Mesenchymal stem cell (in vitro differentiated cells and primary cell): ENCODE results near the gene C2orf68.

Experiments used
- DNase-seq: peaks from one replicate; pipeline ENCODE4 v3.0.0-alpha.2; 2013
- H2AFZ ChIP-seq: one replicate; pipeline ENCODE4 v1.6.1; 2013; ENCODE audit warnings: low read depth, mild to moderate bottlenecking, control low read depth, inconsistent platforms, low read length, moderate library complexity
- H2AK5ac ChIP-seq: 2 replicates; pipeline ENCODE4 v1.6.1; 2013; ENCODE audit warnings: low read length, moderate library complexity, mild to moderate bottlenecking, inconsistent platforms; ENCODE audit not compliant: severe bottlenecking
- H2BK120ac ChIP-seq: one replicate; pipeline ENCODE4 v1.6.1; 2013; ENCODE audit warnings: low read depth, mild to moderate bottlenecking, inconsistent platforms, low read length, moderate library complexity
- H2BK12ac ChIP-seq, 2 experiments: one replicate each; pipeline ENCODE4 v1.6.1; 2013; ENCODE audit warnings: inconsistent platforms in 2 of 2, low read length in 2 of 2, mild to moderate bottlenecking in 2 of 2, moderate library complexity in 2 of 2, control low read depth in 1 of 2
- H2BK15ac ChIP-seq: one replicate; pipeline ENCODE4 v1.6.1; 2013; ENCODE audit warnings: mild to moderate bottlenecking, low read depth, inconsistent platforms; ENCODE audit not compliant: poor library complexity, severe bottlenecking
- H2BK5ac ChIP-seq: 2 replicates; pipeline ENCODE4 v1.6.1; 2013; ENCODE audit warnings: low read depth, mild to moderate bottlenecking, low read length, control low read depth, inconsistent platforms; ENCODE audit not compliant: poor library complexity, severe bottlenecking
- H3K14ac ChIP-seq, 2 experiments: one replicate each; pipeline ENCODE4 v1.6.1; 2013; ENCODE audit warnings: inconsistent platforms in 2 of 2, low read length in 2 of 2, control low read depth in 1 of 2, mild to moderate bottlenecking in 1 of 2, moderate library complexity in 1 of 2
- H3K18ac ChIP-seq, 2 experiments: one replicate each; pipeline ENCODE4 v1.6.1; 2013; ENCODE audit warnings: inconsistent platforms in 2 of 2, low read length in 2 of 2, control low read depth in 1 of 2, low read depth in 1 of 2, mild to moderate bottlenecking in 1 of 2
- H3K23ac ChIP-seq, 2 experiments: one replicate each; pipeline ENCODE4 v1.6.1; 2013; ENCODE audit warnings: inconsistent platforms in 2 of 2, low read length in 2 of 2, mild to moderate bottlenecking in 2 of 2, moderate library complexity in 2 of 2, control low read depth in 1 of 2
- H3K27ac ChIP-seq: 2 replicates; pipeline ENCODE4 v1.5.1; 2013; ENCODE audit warnings: mild to moderate bottlenecking, moderate library complexity, low read length, control low read depth, inconsistent platforms; ENCODE audit not compliant: poor library complexity, severe bottlenecking
- H3K27me3 ChIP-seq, 2 experiments: 2 replicates each; pipeline versions ENCODE4 v1.6.1 to v1.7.0; 2013; ENCODE audit warnings: low read length in 2 of 2, mild to moderate bottlenecking in 2 of 2, moderate library complexity in 2 of 2, control low read depth in 1 of 2, inconsistent platforms in 1 of 2; ENCODE audit not compliant: control insufficient read depth in 1 of 2, insufficient read depth in 1 of 2
- H3K36me3 ChIP-seq, 2 experiments: 2 replicates each; pipeline versions ENCODE4 v1.6.1 to v1.7.0; 2013; ENCODE audit warnings: low read length in 2 of 2, control low read depth in 1 of 2, inconsistent platforms in 1 of 2, low read depth in 1 of 2, mild to moderate bottlenecking in 1 of 2; ENCODE audit not compliant: insufficient read depth in 2 of 2, control insufficient read depth in 1 of 2
- H3K4ac ChIP-seq, 2 experiments: one replicate each; pipeline ENCODE4 v1.6.1; 2013; ENCODE audit warnings: inconsistent platforms in 2 of 2, low read length in 2 of 2, mild to moderate bottlenecking in 2 of 2, moderate library complexity in 2 of 2, control low read depth in 1 of 2, low read depth in 1 of 2
- H3K4me1 ChIP-seq: 2 replicates; pipeline ENCODE4 v1.6.1; 2013; ENCODE audit warnings: low read depth, low read length, control low read depth; ENCODE audit not compliant: control insufficient read depth, insufficient read depth
- H3K4me2 ChIP-seq: 2 replicates; pipeline ENCODE4 v1.6.1; 2013; ENCODE audit warnings: low read length, mild to moderate bottlenecking, inconsistent platforms; ENCODE audit not compliant: poor library complexity, severe bottlenecking
- H3K4me3 ChIP-seq, 2 experiments: 2 replicates each; pipeline versions ENCODE4 v1.5.1 to v1.7.0; 2013; ENCODE audit warnings: low read length in 2 of 2, mild to moderate bottlenecking in 2 of 2, control low read depth in 1 of 2, low read depth in 1 of 2; ENCODE audit not compliant: insufficient read depth in 1 of 2
- H3K79me1 ChIP-seq: replicated peaks from 2 replicates; pipeline ENCODE4 v1.6.1; 2013; ENCODE audit warnings: mild to moderate bottlenecking, control low read depth, low read length, inconsistent platforms; ENCODE audit not compliant: poor library complexity, severe bottlenecking
- H3K9ac ChIP-seq: 2 replicates; pipeline ENCODE4 v1.7.0; 2013; ENCODE audit warnings: mild to moderate bottlenecking, low read length, moderate library complexity
- H3K9me3 ChIP-seq: 2 replicates; pipeline ENCODE4 v1.7.0; 2013; ENCODE audit warnings: mild to moderate bottlenecking, low read length; ENCODE audit not compliant: control insufficient read depth
- H4K8ac ChIP-seq: one replicate; pipeline ENCODE4 v1.6.1; 2013; ENCODE audit warnings: inconsistent platforms, mild to moderate bottlenecking, low read length, moderate library complexity
- H4K91ac ChIP-seq: one replicate; pipeline ENCODE4 v1.6.1; 2013; ENCODE audit warnings: mild to moderate bottlenecking, low read length, inconsistent platforms
- WGBS: methylation state at CpG from one replicate; pipeline ENCODE4 v1.1.7; 2013; ENCODE audit warnings: mixed read lengths; 5-methylcytosine and 5-hydroxymethylcytosine counted together

The C2orf68 gene

GRCh38 chr2:85649201-85650190, 37.6 kb upstream of the C2orf68 start:
- peaks cover 10% of the 10 kb centered on the region for H3K79me1 ChIP-seq
- no peak overlapping the region for H3K14ac ChIP-seq
- H3K27me3 ChIP-seq: no peaks in the 10 kb centered on the region
- no peak overlapping the region for H3K4me2 ChIP-seq
- H4K8ac ChIP-seq: no peak overlapping the region
- no peak overlapping the region for H4K91ac ChIP-seq
- 76% methylated on average over 8 of the region's 9 CpGs for WGBS
- H2AK5ac ChIP-seq: peak overlapping the region; percentile 61
- H3K18ac ChIP-seq: no peak overlapping the region
- no peak overlapping the region for H3K9ac ChIP-seq
- no peak overlapping the region for H3K23ac ChIP-seq
- H2AFZ ChIP-seq: no peak overlapping the region
- H3K4me3 ChIP-seq: no peak overlapping the region
- peak; percentile 39 for DNase-seq
- H2BK12ac ChIP-seq: no peak overlapping the region
- no peak overlapping the region for H3K4ac ChIP-seq
- H3K27ac ChIP-seq: peak overlapping the region; percentile 55
- H2BK120ac ChIP-seq: no peak overlapping the region
- H3K36me3 ChIP-seq: peaks cover 35 to 82% of the 10 kb centered on the region in 2 experiments
- H3K9me3 ChIP-seq: no peaks in the 10 kb centered on the region
- no peak overlapping the region for H2BK5ac ChIP-seq
- H2BK15ac ChIP-seq: no peak overlapping the region
- H3K4me1 ChIP-seq: peaks cover 25% of the 10 kb centered on the region

GRCh38 chr2:85648619-85649018, 36.8 kb upstream of the C2orf68 start:
- Histone ChIP-seq H2AFZ (no peak overlapping the region), H3K79me1 (peaks cover 13% of the 10 kb centered on the region), H3K4me2 (no peak overlapping the region), H3K4me1 (peaks cover 25% of the 10 kb centered on the region), H2BK5ac (no peak overlapping the region), H3K27ac (no peak overlapping the region), H3K9me3 (no peaks in the 10 kb centered on the region), H2BK12ac (no peak overlapping the region), H3K18ac (no peak overlapping the region), H3K14ac (no peak overlapping the region), H4K8ac (no peak overlapping the region), H3K9ac (no peak overlapping the region), H4K91ac (no peak overlapping the region), H2AK5ac (no peak overlapping the region), H3K4ac (no peak overlapping the region), H3K27me3 (no peaks in the 10 kb centered on the region), H2BK15ac (no peak overlapping the region), H2BK120ac (no peak overlapping the region), H3K4me3 (no peak overlapping the region), H3K23ac (no peak overlapping the region), H3K36me3 (peaks cover 37 to 85% of the 10 kb centered on the region in 2 experiments)
- peak; percentile 63 for DNase-seq
- 67% methylated on average over 2 of the region's 2 CpGs for WGBS

- H2BK5ac ChIP-seq: no peak overlapping the region
- WGBS: 99% methylated on average over 10 of the region's 10 CpGs
- H3K27me3 ChIP-seq: no peaks in the 10 kb centered on the region
- no peak overlapping the region for H3K4me3 ChIP-seq
- H2AK5ac ChIP-seq: no peak overlapping the region
- no peaks in the 10 kb centered on the region for H3K9me3 ChIP-seq
- no peak overlapping the region for H2BK12ac ChIP-seq
- H2BK15ac ChIP-seq: no peak overlapping the region
- H3K27ac ChIP-seq: no peak overlapping the region
- no peak overlapping the region for H3K9ac ChIP-seq
- H3K36me3 ChIP-seq: peaks cover 41 to 87% of the 10 kb centered on the region in 2 experiments
- no peak overlapping the region for H3K4ac ChIP-seq
- no peak overlapping the region for H4K8ac ChIP-seq
- no peak for DNase-seq
- H3K23ac ChIP-seq: no peak overlapping the region
- no peak overlapping the region for H3K18ac ChIP-seq
- peaks cover 15% of the 10 kb centered on the region for H3K79me1 ChIP-seq
- H4K91ac ChIP-seq: no peak overlapping the region
- H2BK120ac ChIP-seq: no peak overlapping the region
- no peak overlapping the region for H2AFZ ChIP-seq
- no peak overlapping the region for H3K4me2 ChIP-seq
- H3K4me1 ChIP-seq: peaks cover 23% of the 10 kb centered on the region
- H3K14ac ChIP-seq: no peak overlapping the region
Measured at GRCh38 chr2:85647823-85648526, 36.1 kb upstream of the C2orf68 start.

GRCh38 chr2:85646166-85646565, 34.3 kb upstream of the C2orf68 start:
- no peak overlapping the region for H3K4me3 ChIP-seq
- peaks cover 14% of the 10 kb centered on the region for H3K4me1 ChIP-seq
- H3K27ac ChIP-seq: no peak overlapping the region
- no peak overlapping the region for H4K8ac ChIP-seq
- H3K9ac ChIP-seq: no peak overlapping the region
- H3K4ac ChIP-seq: no peak overlapping the region
- no peak overlapping the region for H2AFZ ChIP-seq
- H4K91ac ChIP-seq: no peak overlapping the region
- H3K79me1 ChIP-seq: peaks cover 23% of the 10 kb centered on the region
- no peak overlapping the region for H3K23ac ChIP-seq
- no peak overlapping the region for H3K18ac ChIP-seq
- H3K9me3 ChIP-seq: no peaks in the 10 kb centered on the region
- H2BK15ac ChIP-seq: no peak overlapping the region
- no peak overlapping the region for H3K14ac ChIP-seq
- H2BK120ac ChIP-seq: no peak overlapping the region
- no CpG with 5 or more reads among the region's 2 CpGs for WGBS
- no peak overlapping the region for H2BK5ac ChIP-seq
- H2BK12ac ChIP-seq: no peak overlapping the region
- no peak overlapping the region for H3K4me2 ChIP-seq
- no peaks in the 10 kb centered on the region for H3K27me3 ChIP-seq
- H2AK5ac ChIP-seq: no peak overlapping the region
- no peak for DNase-seq
- H3K36me3 ChIP-seq: peaks cover 47 to 96% of the 10 kb centered on the region in 2 experiments
